NK-92 treated with Interleukin-12 subunit alpha and Interleukin-12 subunit beta, amount 100 ng/mL, for 24 hours (cell line): ENCODE results near the gene SCN5A.

Experiments used
- DNase-seq: peaks from one replicate; lab custom pipeline; 2025; lab: John Stamatoyannopoulos, UW

The SCN5A gene

GRCh38 chr3:38599886-38600285, 49.6 kb downstream of the SCN5A start:
- no peak for DNase-seq

- DNase-seq: no peak
These were observed 50.7 kb downstream of the SCN5A start for GRCh38 chr3:38598791-38599190.

GRCh38 chr3:38597502-38598060, 51.9 kb downstream of the SCN5A start:
- DNase-seq: no peak

- no peak for DNase-seq
These were observed 54.1 kb downstream of the SCN5A start for GRCh38 chr3:38595393-38595792.

GRCh38 chr3:38590521-38590920, 59.0 kb downstream of the SCN5A start:
- DNase-seq: no peak

GRCh38 chr3:38588995-38589937, 60.2 kb downstream of the SCN5A start:
- DNase-seq: no peak

- no peak for DNase-seq
These were observed 61.0 kb downstream of the SCN5A start for GRCh38 chr3:38588371-38588971.

GRCh38 chr3:38587548-38588131, 61.8 kb downstream of the SCN5A start:
- no peak for DNase-seq

GRCh38 chr3:38586546-38587520, 62.7 kb downstream of the SCN5A start:
- no peak for DNase-seq

- no peak for DNase-seq
These were observed 63.6 kb downstream of the SCN5A start for GRCh38 chr3:38585791-38586420.

- DNase-seq: no peak
These were observed 65.8 kb downstream of the SCN5A start for GRCh38 chr3:38583688-38584087.

- no peak for DNase-seq
These were observed 66.4 kb downstream of the SCN5A start for GRCh38 chr3:38582941-38583645.

GRCh38 chr3:38582316-38582715, 67.2 kb downstream of the SCN5A start:
- no peak for DNase-seq

GRCh38 chr3:38581774-38582173, 67.7 kb downstream of the SCN5A start:
- no peak for DNase-seq

- no peak for DNase-seq
These were observed 68.8 kb downstream of the SCN5A start for GRCh38 chr3:38580450-38581382.

- DNase-seq: no peak
These were observed 69.7 kb downstream of the SCN5A start for GRCh38 chr3:38579551-38580449.

- DNase-seq: no peak
These were observed 70.3 kb downstream of the SCN5A start for GRCh38 chr3:38579141-38579540.

GRCh38 chr3:38578551-38578950, 70.9 kb downstream of the SCN5A start:
- DNase-seq: no peak
